Epithelial cell of esophagus (primary cell): Measurements from ENCODE around the gene PPP2R2D.

Experiments
- DNase-seq: peaks from one replicate; pipeline ENCODE4 v3.0.0; 2010; ENCODE audit warnings: low read depth
- H3K4me3 ChIP-seq: 2 replicates; pipeline ENCODE4 v1.5.1; 2011; ENCODE audit warnings: mild to moderate bottlenecking, low read length, control low read depth
- TF ChIP-seq, protein P1 (sequence below): IDR thresholded peaks from 2 replicates; pipeline ENCODE4 v1.5.1; 2011; ENCODE audit warnings: low read depth, mild to moderate bottlenecking, low read length, control low read depth, inconsistent platforms; ENCODE audit not compliant: insufficient read depth; ENCODE audit errors: missing control alignments

The PPP2R2D gene

GRCh38 chr10:131890276-131891195 lies 10.3 kb upstream of the PPP2R2D start:
- no peak overlapping the region for H3K4me3 ChIP-seq
- no peak for DNase-seq
- TF ChIP-seq, protein P1, sequence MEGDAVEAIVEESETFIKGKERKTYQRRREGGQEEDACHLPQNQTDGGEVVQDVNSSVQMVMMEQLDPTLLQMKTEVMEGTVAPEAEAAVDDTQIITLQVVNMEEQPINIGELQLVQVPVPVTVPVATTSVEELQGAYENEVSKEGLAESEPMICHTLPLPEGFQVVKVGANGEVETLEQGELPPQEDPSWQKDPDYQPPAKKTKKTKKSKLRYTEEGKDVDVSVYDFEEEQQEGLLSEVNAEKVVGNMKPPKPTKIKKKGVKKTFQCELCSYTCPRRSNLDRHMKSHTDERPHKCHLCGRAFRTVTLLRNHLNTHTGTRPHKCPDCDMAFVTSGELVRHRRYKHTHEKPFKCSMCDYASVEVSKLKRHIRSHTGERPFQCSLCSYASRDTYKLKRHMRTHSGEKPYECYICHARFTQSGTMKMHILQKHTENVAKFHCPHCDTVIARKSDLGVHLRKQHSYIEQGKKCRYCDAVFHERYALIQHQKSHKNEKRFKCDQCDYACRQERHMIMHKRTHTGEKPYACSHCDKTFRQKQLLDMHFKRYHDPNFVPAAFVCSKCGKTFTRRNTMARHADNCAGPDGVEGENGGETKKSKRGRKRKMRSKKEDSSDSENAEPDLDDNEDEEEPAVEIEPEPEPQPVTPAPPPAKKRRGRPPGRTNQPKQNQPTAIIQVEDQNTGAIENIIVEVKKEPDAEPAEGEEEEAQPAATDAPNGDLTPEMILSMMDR: no peak

GRCh38 chr10:131891196-131891928 lies 9.4 kb upstream of the PPP2R2D start:
- H3K4me3 ChIP-seq: no peak overlapping the region
- TF ChIP-seq, protein P1: peak; percentile 33
- peak; percentile 36 for DNase-seq

DNA sequence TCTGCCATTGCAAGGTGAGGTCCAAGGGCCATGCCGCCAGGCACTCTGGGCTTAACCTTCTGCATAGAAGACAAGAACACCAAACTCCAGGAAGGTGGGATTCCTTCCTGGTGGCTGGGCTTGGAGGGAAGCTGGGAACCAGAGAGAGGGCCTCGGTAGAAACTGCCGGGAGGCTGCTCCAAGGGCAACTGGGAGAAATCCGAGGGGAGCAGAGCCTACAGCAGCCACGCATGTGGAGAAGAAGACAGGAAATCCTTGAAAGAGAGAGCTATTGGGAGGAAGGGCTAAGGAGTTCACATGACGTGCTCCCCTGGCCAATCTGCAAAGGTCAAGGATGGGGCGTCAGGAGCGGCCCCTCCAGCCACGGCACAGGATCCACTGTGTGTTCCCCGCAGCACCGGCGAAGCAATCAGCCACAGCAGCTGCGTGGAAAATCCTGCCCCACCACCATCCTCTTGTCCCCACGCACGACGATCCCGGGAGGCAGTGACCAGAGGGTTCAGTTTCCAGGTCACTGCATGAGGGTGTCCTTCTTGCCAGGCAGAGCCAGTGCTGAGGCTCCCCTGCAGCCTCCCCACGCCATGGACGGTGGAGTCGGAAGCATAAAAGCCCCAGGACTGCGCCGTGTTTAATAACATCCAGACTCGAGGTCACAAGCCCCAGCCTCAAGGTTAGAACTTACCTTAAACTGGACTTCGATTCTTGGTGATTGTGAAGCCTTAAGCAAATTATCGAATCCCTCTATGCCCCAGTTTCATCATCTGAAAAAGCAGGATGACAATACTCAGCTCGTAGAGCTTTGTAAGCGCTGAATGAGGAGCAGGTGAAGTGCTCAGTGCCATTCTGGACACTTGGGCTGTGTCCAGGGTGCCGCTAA lies 8.6 kb upstream of the PPP2R2D start:
- TF ChIP-seq, protein P1: no peak
- H3K4me3 ChIP-seq: no peak overlapping the region

DNA sequence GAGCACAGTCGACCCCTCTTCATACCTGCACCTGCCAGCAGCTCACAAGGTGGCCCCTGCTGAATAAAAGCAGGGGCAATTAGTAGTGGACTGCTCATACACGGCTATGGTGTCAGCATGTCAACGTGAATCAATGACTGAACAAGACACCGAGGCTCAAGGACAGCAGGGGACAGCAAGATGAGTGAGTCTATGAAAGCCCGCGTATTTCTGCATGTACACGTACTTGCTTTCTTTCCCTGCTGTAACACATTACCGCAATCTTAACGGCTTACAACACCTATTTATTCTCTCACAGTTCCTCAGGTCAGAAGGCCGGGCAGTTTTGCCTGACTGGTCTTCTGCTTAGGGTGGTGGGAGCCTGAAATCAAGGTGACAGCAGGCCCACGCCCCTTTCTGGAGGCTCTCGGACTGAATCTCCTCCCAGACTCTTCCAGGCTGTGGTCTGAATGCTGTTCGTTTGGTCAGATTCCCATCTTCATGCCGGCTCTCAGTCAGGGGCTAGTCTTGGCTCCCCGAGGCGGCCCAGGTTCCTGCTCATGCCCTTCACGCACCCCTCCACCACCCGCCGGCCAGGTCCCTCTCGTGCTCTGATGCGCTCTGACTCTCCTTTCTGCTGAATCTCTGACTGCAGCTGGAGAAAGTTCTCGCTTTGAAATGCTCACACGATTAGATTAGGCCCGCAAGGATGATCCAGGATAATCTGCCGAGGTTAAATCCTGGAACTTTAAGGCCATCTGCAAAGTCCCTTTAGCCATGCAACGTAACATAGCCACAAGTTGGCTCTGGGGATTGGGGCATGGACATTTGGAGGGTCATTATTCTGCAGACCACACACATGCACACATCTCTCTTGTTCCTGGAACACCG lies 7.8 kb upstream of the PPP2R2D start:
- TF ChIP-seq, protein P1: no peak
- no peak for DNase-seq
- H3K4me3 ChIP-seq: no peak overlapping the region

More for the DNA sequence above, 8.6 kb upstream of the PPP2R2D start:
- no peak for DNase-seq

DNA sequence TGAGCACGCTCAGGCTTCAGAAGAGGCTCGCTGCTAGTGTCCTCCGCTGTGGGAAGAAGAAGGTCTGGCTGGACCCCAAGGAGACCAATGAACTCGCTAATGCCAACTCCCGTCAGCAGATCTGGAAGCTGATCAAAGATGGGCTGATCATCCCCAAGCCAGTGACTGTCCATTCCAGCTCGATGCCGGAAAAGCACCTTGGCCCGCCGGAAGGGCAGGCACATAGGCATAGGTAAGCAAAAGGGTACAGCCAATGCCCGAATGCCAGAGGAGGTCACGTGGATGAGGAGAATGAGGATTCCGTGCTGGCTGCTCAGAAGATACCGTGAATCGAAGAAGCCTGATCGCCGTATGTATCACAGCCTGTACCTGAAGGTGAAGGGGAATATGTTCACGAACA lies 5.7 kb upstream of the PPP2R2D start:
- H3K4me3 ChIP-seq: no peak overlapping the region
- TF ChIP-seq, protein P1: no peak
- no peak for DNase-seq

- TF ChIP-seq, protein P1: no peak
- no peak overlapping the region for H3K4me3 ChIP-seq
- DNase-seq: no peak
Observed at GRCh38 chr10:131896403-131896802, 4.4 kb upstream of the PPP2R2D start.
